ENCODE measurements around the gene MYH7.

The MYH7 gene

DNA sequence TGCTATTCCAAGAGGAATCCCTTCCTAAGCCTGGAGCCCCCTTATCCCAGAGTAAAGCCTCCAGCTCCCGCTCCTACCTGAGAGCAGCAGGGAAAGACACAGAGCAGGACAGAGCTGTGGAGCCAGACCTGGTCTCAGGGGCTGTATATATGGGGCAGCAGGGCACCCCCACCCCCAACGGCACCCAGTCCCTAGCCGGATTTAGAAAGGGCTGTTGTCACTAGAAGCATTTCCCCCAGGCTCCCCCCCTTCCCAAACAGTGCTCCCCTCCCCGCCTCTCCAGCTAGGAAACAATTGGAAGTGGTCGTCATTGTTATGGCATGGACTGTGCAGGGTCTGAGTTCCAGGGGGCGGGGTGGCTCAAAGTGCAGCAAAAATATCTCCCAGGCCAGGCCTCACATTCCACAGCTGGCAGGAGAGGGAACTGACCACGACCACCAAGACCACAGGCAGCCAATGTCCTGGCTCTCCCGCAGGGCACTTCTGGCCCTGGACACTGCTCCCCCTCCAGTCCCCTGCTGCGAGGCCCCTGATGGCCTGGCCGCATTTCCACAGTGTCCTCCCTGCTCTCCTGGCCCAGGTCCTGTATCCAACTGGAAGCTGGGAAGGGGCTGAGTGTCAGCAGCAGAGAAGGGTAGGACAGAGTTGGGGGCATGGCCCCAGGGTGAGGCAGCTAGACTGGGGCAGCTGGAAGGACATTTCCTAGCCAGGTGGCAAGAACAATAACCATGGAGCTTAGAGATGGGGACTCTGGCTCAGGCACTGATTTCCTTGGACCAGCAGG lies at the start of gene MYH7:
TSS of gene MYH7 (minus strand) at position 118 of the 784 bp plus-strand sequence. CDS start 1,928 bp downstream, outside the sequence.
- Histone ChIP-seq H3K27ac (ENCODE audit: low read depth, low read length) (no peak within 1 kb of the TSS), H3K4me3 (ENCODE audit: low read depth, low read length) (no peak within 1 kb of the TSS), H3K4me1 (ENCODE audit: control insufficient read depth, insufficient read depth, low read length, unreplicated experiment) (no peaks in the 10 kb centered on the region), H3K36me3 (ENCODE audit: insufficient read depth, low read length) (no peaks in the 10 kb centered on the region), H2AFZ (ENCODE audit: low read length, unreplicated experiment) (no peak within 1 kb of the TSS), H3K27me3 (ENCODE audit: insufficient read depth, low read length) (peaks cover 76% of the 10 kb centered on the region), H3K79me2 (ENCODE audit: control insufficient read depth, insufficient read depth, low read length, unreplicated experiment) (no peaks in the 10 kb centered on the region)

GRCh38 chr14:23483236-23483854 lies 47.9 kb upstream of the MYH7 start:
- H3K27ac ChIP-seq (ENCODE audit: low read depth, low read length) = no peak overlapping the region
- no peaks in the 10 kb centered on the region for H3K27me3 ChIP-seq (ENCODE audit: insufficient read depth, low read length)
- no peaks in the 10 kb centered on the region for H3K4me1 ChIP-seq (ENCODE audit: control insufficient read depth, insufficient read depth, low read length, unreplicated experiment)
- no peak overlapping the region for H2AFZ ChIP-seq (ENCODE audit: low read length, unreplicated experiment)
- no peak overlapping the region for H3K4me3 ChIP-seq (ENCODE audit: low read depth, low read length)
- H3K79me2 ChIP-seq (ENCODE audit: control insufficient read depth, insufficient read depth, low read length, unreplicated experiment) = no peaks in the 10 kb centered on the region
- no peaks in the 10 kb centered on the region for H3K36me3 ChIP-seq (ENCODE audit: insufficient read depth, low read length)

DNA sequence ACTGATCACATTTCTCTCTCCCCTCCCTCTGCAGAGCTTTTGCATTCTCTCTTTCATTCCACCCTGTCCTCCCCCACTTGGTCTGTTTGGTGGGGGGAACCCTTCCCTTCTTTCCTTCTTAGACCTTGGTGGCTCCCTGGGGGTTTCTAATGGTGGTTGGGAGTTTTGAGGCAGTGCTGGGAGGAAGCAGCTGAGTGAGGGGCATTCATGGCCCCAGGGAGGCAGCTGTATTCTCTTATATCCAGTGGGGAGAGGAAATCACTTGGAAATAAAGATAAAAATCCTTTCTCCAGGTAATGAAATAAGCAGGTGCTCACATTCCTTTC lies 47.3 kb upstream of the MYH7 start:
- no peak overlapping the region for H3K4me3 ChIP-seq (ENCODE audit: low read depth, low read length)
- H3K27ac ChIP-seq (ENCODE audit: low read depth, low read length) = no peak overlapping the region
- no peak overlapping the region for H2AFZ ChIP-seq (ENCODE audit: low read length, unreplicated experiment)
- no peaks in the 10 kb centered on the region for H3K27me3 ChIP-seq (ENCODE audit: insufficient read depth, low read length)
- H3K79me2 ChIP-seq (ENCODE audit: control insufficient read depth, insufficient read depth, low read length, unreplicated experiment) = no peaks in the 10 kb centered on the region
- peaks cover 4% of the 10 kb centered on the region; the same call in 1 of the 2 replicates for H3K36me3 ChIP-seq (ENCODE audit: insufficient read depth, low read length)
- no peaks in the 10 kb centered on the region for H3K4me1 ChIP-seq (ENCODE audit: control insufficient read depth, insufficient read depth, low read length, unreplicated experiment)

DNA sequence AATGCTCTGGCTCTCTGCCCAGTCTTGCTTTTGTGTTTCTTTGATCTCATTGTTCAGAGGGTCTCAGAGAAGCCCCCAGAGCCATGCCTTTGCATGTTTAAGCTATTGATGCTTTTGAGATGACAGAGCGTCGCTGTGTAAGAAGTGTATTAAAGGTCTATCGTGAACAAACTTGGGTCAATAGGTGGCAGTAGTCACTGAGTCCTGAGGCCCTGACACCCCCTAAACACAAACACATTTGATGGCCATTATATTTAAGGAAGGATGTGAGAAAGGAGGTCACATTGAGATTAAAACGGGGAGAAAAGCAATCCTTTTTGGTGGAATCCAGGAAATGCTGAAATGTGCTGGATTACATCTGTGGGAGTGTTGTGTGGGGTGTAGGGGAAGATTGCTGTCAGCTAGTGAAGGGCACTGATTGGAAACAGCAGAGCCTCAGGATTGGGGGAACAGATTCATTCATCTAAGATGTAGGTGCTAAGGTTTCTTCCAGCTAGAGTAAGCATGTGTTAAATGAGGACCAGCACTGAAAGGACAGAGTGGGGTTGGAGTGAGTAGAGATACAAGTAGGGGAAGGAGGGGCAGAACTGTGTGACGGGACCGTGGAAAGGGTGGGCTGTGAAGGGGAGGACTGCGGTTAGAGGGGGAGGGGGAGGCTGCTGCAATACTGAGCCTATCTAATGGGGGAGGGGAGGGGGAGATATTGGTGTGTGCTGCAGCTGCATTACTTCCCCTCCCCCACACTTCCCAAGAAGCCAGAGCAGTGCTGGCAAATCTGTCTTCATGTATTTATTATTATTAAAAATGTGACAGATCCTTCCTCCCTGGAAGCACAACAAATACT lies 46.7 kb upstream of the MYH7 start:
- no peaks in the 10 kb centered on the region for H3K79me2 ChIP-seq (ENCODE audit: control insufficient read depth, insufficient read depth, low read length, unreplicated experiment)
- H3K27ac ChIP-seq (ENCODE audit: low read depth, low read length) = no peak overlapping the region
- H3K4me1 ChIP-seq (ENCODE audit: control insufficient read depth, insufficient read depth, low read length, unreplicated experiment) = no peaks in the 10 kb centered on the region
- no peak overlapping the region for H3K4me3 ChIP-seq (ENCODE audit: low read depth, low read length)
- H3K27me3 ChIP-seq (ENCODE audit: insufficient read depth, low read length) = no peaks in the 10 kb centered on the region
- H3K36me3 ChIP-seq (ENCODE audit: insufficient read depth, low read length) = peaks cover 4% of the 10 kb centered on the region; the same call in 1 of the 2 replicates
- no peak overlapping the region for H2AFZ ChIP-seq (ENCODE audit: low read length, unreplicated experiment)

GRCh38 chr14:23481362-23481970 lies 46.0 kb upstream of the MYH7 start:
- H3K36me3 ChIP-seq (ENCODE audit: insufficient read depth, low read length) = peaks cover 6% of the 10 kb centered on the region
- no peaks in the 10 kb centered on the region for H3K27me3 ChIP-seq (ENCODE audit: insufficient read depth, low read length)
- H3K4me3 ChIP-seq (ENCODE audit: low read depth, low read length) = no peak overlapping the region
- H3K4me1 ChIP-seq (ENCODE audit: control insufficient read depth, insufficient read depth, low read length, unreplicated experiment) = no peaks in the 10 kb centered on the region
- H3K27ac ChIP-seq (ENCODE audit: low read depth, low read length) = no peak overlapping the region
- no peak overlapping the region for H2AFZ ChIP-seq (ENCODE audit: low read length, unreplicated experiment)
- no peaks in the 10 kb centered on the region for H3K79me2 ChIP-seq (ENCODE audit: control insufficient read depth, insufficient read depth, low read length, unreplicated experiment)

- Histone ChIP-seq H3K79me2 (ENCODE audit: control insufficient read depth, insufficient read depth, low read length, unreplicated experiment) (no peaks in the 10 kb centered on the region), H3K4me3 (ENCODE audit: low read depth, low read length) (no peak overlapping the region), H3K4me1 (ENCODE audit: control insufficient read depth, insufficient read depth, low read length, unreplicated experiment) (no peaks in the 10 kb centered on the region), H3K27me3 (ENCODE audit: insufficient read depth, low read length) (no peaks in the 10 kb centered on the region), H3K27ac (ENCODE audit: low read depth, low read length) (no peak overlapping the region), H3K36me3 (ENCODE audit: insufficient read depth, low read length) (peaks cover 32% of the 10 kb centered on the region), H2AFZ (ENCODE audit: low read length, unreplicated experiment) (no peak overlapping the region)
These were observed 42.8 kb upstream of the MYH7 start for GRCh38 chr14:23478109-23478759.

DNA sequence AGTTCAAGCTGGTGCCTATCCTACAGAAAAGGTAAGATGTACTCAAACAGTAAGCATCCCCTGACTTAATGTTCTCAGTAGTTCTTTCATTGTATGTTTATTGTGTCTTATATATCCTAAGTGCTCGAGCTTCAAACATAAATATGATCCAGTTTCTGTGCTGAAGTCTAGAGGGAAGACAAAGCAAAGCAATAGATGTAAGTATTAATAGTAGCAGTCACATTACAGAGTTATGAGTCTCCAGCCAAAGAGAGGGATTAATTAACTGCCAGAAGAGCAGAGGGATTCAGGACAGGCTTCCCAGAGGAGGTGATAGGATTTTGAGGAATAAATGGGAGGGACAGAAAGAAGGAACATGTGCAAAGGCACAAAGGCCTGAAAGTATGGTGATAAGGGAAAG lies 35.5 kb upstream of the MYH7 start:
- Histone ChIP-seq H3K27me3 (ENCODE audit: insufficient read depth, low read length) (no peaks in the 10 kb centered on the region), H3K4me3 (ENCODE audit: low read depth, low read length) (peak overlapping the region; percentile 95; the same call in 1 of the 2 replicates), H2AFZ (ENCODE audit: low read length, unreplicated experiment) (no peak overlapping the region), H3K36me3 (ENCODE audit: insufficient read depth, low read length) (peaks cover 32% of the 10 kb centered on the region), H3K79me2 (ENCODE audit: control insufficient read depth, insufficient read depth, low read length, unreplicated experiment) (peaks cover 20% of the 10 kb centered on the region), H3K4me1 (ENCODE audit: control insufficient read depth, insufficient read depth, low read length, unreplicated experiment) (peaks cover 7% of the 10 kb centered on the region), H3K27ac (ENCODE audit: low read depth, low read length) (no peak overlapping the region)

GRCh38 chr14:23469906-23470403 lies 34.5 kb upstream of the MYH7 start:
- H2AFZ ChIP-seq (ENCODE audit: low read length, unreplicated experiment) = peak overlapping the region; percentile 40
- peaks cover 22% of the 10 kb centered on the region for H3K36me3 ChIP-seq (ENCODE audit: insufficient read depth, low read length)
- H3K27ac ChIP-seq (ENCODE audit: low read depth, low read length) = peak overlapping the region; percentile 79
- H3K79me2 ChIP-seq (ENCODE audit: control insufficient read depth, insufficient read depth, low read length, unreplicated experiment) = peaks cover 20% of the 10 kb centered on the region
- no peaks in the 10 kb centered on the region for H3K27me3 ChIP-seq (ENCODE audit: insufficient read depth, low read length)
- H3K4me3 ChIP-seq (ENCODE audit: low read depth, low read length) = peak overlapping the region; percentile 95
- peaks cover 7% of the 10 kb centered on the region for H3K4me1 ChIP-seq (ENCODE audit: control insufficient read depth, insufficient read depth, low read length, unreplicated experiment)

DNA sequence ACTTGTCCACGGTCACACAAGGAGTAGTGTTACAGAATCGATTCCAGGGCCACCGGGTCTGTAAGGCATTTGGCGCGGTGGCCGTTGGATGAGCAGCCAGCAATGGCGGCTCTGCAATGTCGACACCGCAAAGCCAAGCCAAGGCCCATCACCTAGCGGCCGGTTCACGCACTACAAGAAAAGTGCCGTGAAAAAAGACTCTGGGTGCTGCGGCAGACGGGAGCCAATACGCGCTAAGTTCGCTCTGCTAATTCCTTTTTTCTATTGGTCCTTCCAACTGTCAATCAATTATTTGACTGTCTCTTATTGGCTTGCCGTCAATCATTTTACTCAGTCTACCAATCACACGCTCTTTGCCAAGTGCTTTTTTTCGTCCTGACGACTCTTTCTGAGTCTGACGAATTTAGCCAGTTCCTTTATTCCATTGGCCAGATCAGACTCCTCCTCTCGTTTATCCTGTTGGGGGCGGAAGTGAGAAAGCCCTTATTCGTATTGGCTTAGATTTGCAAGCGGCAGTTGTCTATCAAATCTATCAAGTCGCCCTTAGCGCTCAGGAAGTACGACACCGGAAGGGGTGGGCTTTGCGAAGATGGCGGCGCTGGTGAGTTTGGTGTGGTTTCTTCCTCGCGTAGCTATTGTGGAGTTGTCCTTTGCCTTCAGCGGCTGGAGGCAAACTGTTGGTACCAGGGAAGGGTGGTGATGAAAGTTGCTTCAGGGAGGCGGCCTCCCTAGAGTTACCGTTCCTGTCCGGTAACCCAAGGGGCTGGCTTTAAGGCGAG lies 33.9 kb upstream of the MYH7 start, which contains the start of gene NGDN:
TSS of gene NGDN (plus strand) at position 577 of the 779 bp plus-strand sequence. CDS start at position 590, 13 bp downstream.
- Histone ChIP-seq H3K79me2 (ENCODE audit: control insufficient read depth, insufficient read depth, low read length, unreplicated experiment) (peaks cover 20% of the 10 kb centered on the region), H2AFZ (ENCODE audit: low read length, unreplicated experiment) (peak within 1 kb of the TSS; percentile 100), H3K36me3 (ENCODE audit: insufficient read depth, low read length) (peaks cover 15% of the 10 kb centered on the region), H3K27me3 (ENCODE audit: insufficient read depth, low read length) (no peaks in the 10 kb centered on the region), H3K4me1 (ENCODE audit: control insufficient read depth, insufficient read depth, low read length, unreplicated experiment) (peaks cover 7% of the 10 kb centered on the region), H3K27ac (ENCODE audit: low read depth, low read length) (peak within 1 kb of the TSS; percentile 79), H3K4me3 (ENCODE audit: low read depth, low read length) (peak within 1 kb of the TSS; percentile 95)
